SW480 (cell line): ENCODE results near the gene SCGB1A1.

Experiments used
- DNase-seq: peaks from one replicate; pipeline ENCODE4 v3.0.0-alpha.2; 2016; ENCODE audit warnings: low spot score

SCGB1A1 gene

GRCh38 chr11:62398011-62398994, 20.5 kb upstream of the SCGB1A1 start:
- no peak for DNase-seq

- DNase-seq = no peak
These were observed 19.5 kb upstream of the SCGB1A1 start for GRCh38 chr11:62399172-62399877.

- DNase-seq = no peak
These were observed 19.0 kb upstream of the SCGB1A1 start for GRCh38 chr11:62399878-62400266.

- DNase-seq = no peak
These were observed 18.6 kb upstream of the SCGB1A1 start for GRCh38 chr11:62400281-62400680.

- DNase-seq = no peak
These were observed 18.1 kb upstream of the SCGB1A1 start for GRCh38 chr11:62400760-62401159.

- no peak for DNase-seq
These were observed 17.5 kb upstream of the SCGB1A1 start for GRCh38 chr11:62401356-62401755.

GRCh38 chr11:62401811-62402210, 17.0 kb upstream of the SCGB1A1 start:
- DNase-seq = no peak

- no peak for DNase-seq
These were observed 16.4 kb upstream of the SCGB1A1 start for GRCh38 chr11:62402226-62402959.

- DNase-seq = no peak
These were observed 15.7 kb upstream of the SCGB1A1 start for GRCh38 chr11:62402960-62403730.

GRCh38 chr11:62404435-62404834, 14.4 kb upstream of the SCGB1A1 start:
- DNase-seq = no peak

- DNase-seq = no peak
These were observed 13.9 kb upstream of the SCGB1A1 start for GRCh38 chr11:62404901-62405300.

- DNase-seq = no peak
These were observed 12.8 kb upstream of the SCGB1A1 start for GRCh38 chr11:62406034-62406433.

GRCh38 chr11:62409831-62410230, 9.0 kb upstream of the SCGB1A1 start:
- no peak for DNase-seq

- no peak for DNase-seq
These were observed 7.9 kb upstream of the SCGB1A1 start for GRCh38 chr11:62410972-62411371.

GRCh38 chr11:62411524-62411923, 7.3 kb upstream of the SCGB1A1 start:
- DNase-seq = no peak

GRCh38 chr11:62413060-62413696, 5.7 kb upstream of the SCGB1A1 start:
- DNase-seq = no peak

- no peak for DNase-seq
These were observed 2.2 kb upstream of the SCGB1A1 start for GRCh38 chr11:62416596-62416995.

- no peak for DNase-seq
These were observed 697 bp upstream of the SCGB1A1 start for GRCh38 chr11:62418136-62418535.

GRCh38 chr11:62419314-62419929, 589 bp downstream of the SCGB1A1 start:
- no peak for DNase-seq

- no peak for DNase-seq
These were observed 1.1 kb downstream of the SCGB1A1 start for GRCh38 chr11:62419943-62420342.

- DNase-seq = no peak
These were observed 2.0 kb downstream of the SCGB1A1 start for GRCh38 chr11:62420882-62421281.
